GM21515 (cell line): Measurements from ENCODE around the gene SRP68.
"Not testable (repeated sequence)": the region's sequence is repeated elsewhere in the genome, so short reads cannot be mapped to it uniquely, and the experiment has no call there.

Source experiments
- ATAC-seq: cut with Tn5 transposase; IDR thresholded peaks from one replicate; pipeline ENCODE4 v1.9.1; 2021; ENCODE audit not compliant: unreplicated experiment

Gene SRP68

GRCh38 chr17:76077584-76078110, 5.3 kb upstream of the SRP68 start:
- no peak for ATAC-seq

GRCh38 chr17:76076765-76077583, 4.7 kb upstream of the SRP68 start:
- ATAC-seq, result no peak

GRCh38 chr17:76076146-76076764, 3.9 kb upstream of the SRP68 start:
- ATAC-seq, result no peak

GRCh38 chr17:76075364-76076145, 3.2 kb upstream of the SRP68 start:
- ATAC-seq, result no peak

- no peak for ATAC-seq
Observed at GRCh38 chr17:76074390-76075363, 2.4 kb upstream of the SRP68 start, which contains the start of gene GALR2. Gene GALR2, plus strand, starts transcription at chr17:76074781. Its CDS starts 103 bp downstream, at chr17:76074884.

GRCh38 chr17:76071531-76072147, 678 bp downstream of the SRP68 start:
- no peak for ATAC-seq

GRCh38 chr17:76065775-76066174, 6.5 kb downstream of the SRP68 start:
- no peak for ATAC-seq

- no peak for ATAC-seq
Observed at GRCh38 chr17:76063875-76064546, 8.3 kb downstream of the SRP68 start.

- ATAC-seq, result not testable (repeated sequence)
Observed at GRCh38 chr17:76058264-76058663, 14.1 kb downstream of the SRP68 start.

- ATAC-seq, result no peak
Observed at GRCh38 chr17:76056882-76057281, 15.4 kb downstream of the SRP68 start.

GRCh38 chr17:76054112-76054476, 18.2 kb downstream of the SRP68 start:
- ATAC-seq, result no peak

GRCh38 chr17:76053246-76054111, 18.8 kb downstream of the SRP68 start:
- no peak for ATAC-seq

- ATAC-seq, result no peak
Observed at GRCh38 chr17:76051561-76051960, 20.8 kb downstream of the SRP68 start.

- ATAC-seq, result no peak
Observed at GRCh38 chr17:76050538-76051467, 21.5 kb downstream of the SRP68 start.

GRCh38 chr17:76049836-76050537, 22.3 kb downstream of the SRP68 start:
- no peak for ATAC-seq

- no peak for ATAC-seq
Observed at GRCh38 chr17:76049239-76049638, 23.1 kb downstream of the SRP68 start.

- ATAC-seq, result no peak
Observed at GRCh38 chr17:76048711-76049110, 23.6 kb downstream of the SRP68 start.
